ENCODE results near the gene ABCB7. TPM values are rescaled to one million over a fixed set of nuclear protein-coding genes. Genes with fewer than 3 reads are reported as not detected.

The ABCB7 gene
- total RNA-seq, 1 experiment from 2014 or later, result 27.8 TPM

GRCh38 chrX:75113664-75114063 lies 42.4 kb downstream of the ABCB7 start:
- no TSS peak for BruUV-seq (replicated peaks)

GRCh38 chrX:75107863-75108509 lies 48.1 kb downstream of the ABCB7 start:
- TF ChIP-seq CTCF (IDR thresholded peaks at IDR 0.05; ENCODE audit: insufficient read depth in 1 of 2, low read depth in 1 of 2, low read length in 1 of 2, severe bottlenecking in 1 of 2, unreplicated experiment in 1 of 2), result no peak

More at GRCh38 chrX:75113664-75114063, 42.4 kb downstream of the ABCB7 start:
- Mint-ChIP-seq H3K9me3 (ENCODE audit: unreplicated experiment) (no peaks in the 10 kb centered on the region), H3K4me1 (ENCODE audit: low read depth, unreplicated experiment) (no peaks in the 10 kb centered on the region), H3K27me3 (ENCODE audit: insufficient read depth, unreplicated experiment) (no peaks in the 10 kb centered on the region), H3K36me3 (ENCODE audit: insufficient read depth, unreplicated experiment) (no peaks in the 10 kb centered on the region), H3K4me3 (ENCODE audit: unreplicated experiment) (no peak overlapping the region), H3K27ac (ENCODE audit: unreplicated experiment) (no peak overlapping the region)
- ChIA-PET POLR2A (no interaction called here), CTCF (no interaction called here)
- no peaks in the 10 kb centered on the region for H3K9me3 ChIP-seq
- intact Hi-C loops (cut with micrococcal nuclease; ENCODE audit: unreplicated experiment), result no loop called here
- no peak for DNase-seq
- no peaks in the 10 kb centered on the region for H3K4me1 ChIP-seq
- H3K36me3 ChIP-seq (ENCODE audit: control insufficient read depth, insufficient read depth, low read length), result no peaks in the 10 kb centered on the region
- TF ChIP-seq CTCF (IDR thresholded peaks at IDR 0.05; ENCODE audit: insufficient read depth in 1 of 2, low read depth in 1 of 2, low read length in 1 of 2, severe bottlenecking in 1 of 2, unreplicated experiment in 1 of 2), result no peak
- H3K27me3 ChIP-seq (replicated peaks; ENCODE audit: control insufficient read depth, insufficient read depth, low read length), result no peaks in the 10 kb centered on the region
- H3K4me3 ChIP-seq (ENCODE audit: low read depth, low read length), result no peak overlapping the region

GRCh38 chrX:75106772-75107171 lies 49.3 kb downstream of the ABCB7 start:
- ChIA-PET POLR2A (no interaction called here), CTCF (no interaction called here)
- Mint-ChIP-seq H3K36me3 (ENCODE audit: insufficient read depth, unreplicated experiment) (no peaks in the 10 kb centered on the region), H3K27ac (ENCODE audit: unreplicated experiment) (no peak overlapping the region), H3K27me3 (ENCODE audit: insufficient read depth, unreplicated experiment) (no peaks in the 10 kb centered on the region), H3K4me3 (ENCODE audit: unreplicated experiment) (no peak overlapping the region), H3K4me1 (ENCODE audit: low read depth, unreplicated experiment) (no peaks in the 10 kb centered on the region), H3K9me3 (ENCODE audit: unreplicated experiment) (no peaks in the 10 kb centered on the region)
- H3K27me3 ChIP-seq (replicated peaks; ENCODE audit: control insufficient read depth, insufficient read depth, low read length), result no peaks in the 10 kb centered on the region
- intact Hi-C loops (cut with micrococcal nuclease; ENCODE audit: unreplicated experiment), result no loop called here
- H3K9me3 ChIP-seq, result no peaks in the 10 kb centered on the region
- H3K4me1 ChIP-seq, result no peaks in the 10 kb centered on the region
- H3K4me3 ChIP-seq (ENCODE audit: low read depth, low read length), result no peak overlapping the region
- no TSS peak for BruUV-seq (replicated peaks)
- TF ChIP-seq CTCF (IDR thresholded peaks at IDR 0.05; ENCODE audit: insufficient read depth in 1 of 2, low read depth in 1 of 2, low read length in 1 of 2, severe bottlenecking in 1 of 2, unreplicated experiment in 1 of 2), result no peak
- DNase-seq, result no peak
- H3K36me3 ChIP-seq (ENCODE audit: control insufficient read depth, insufficient read depth, low read length), result no peaks in the 10 kb centered on the region

More at GRCh38 chrX:75107863-75108509, 48.1 kb downstream of the ABCB7 start:
- H3K36me3 Mint-ChIP-seq (ENCODE audit: insufficient read depth, unreplicated experiment), result no peaks in the 10 kb centered on the region
- no TSS peak for BruUV-seq (replicated peaks)
- H3K9me3 Mint-ChIP-seq (ENCODE audit: unreplicated experiment), result no peaks in the 10 kb centered on the region
- ChIA-PET CTCF (no interaction called here), POLR2A (no interaction called here)
- Histone ChIP-seq H3K36me3 (ENCODE audit: control insufficient read depth, insufficient read depth, low read length) (no peaks in the 10 kb centered on the region), H3K4me1 (no peaks in the 10 kb centered on the region), H3K4me3 (ENCODE audit: low read depth, low read length) (no peak overlapping the region), H3K27me3 (replicated peaks; ENCODE audit: control insufficient read depth, insufficient read depth, low read length) (no peaks in the 10 kb centered on the region), H3K9me3 (no peaks in the 10 kb centered on the region)
- H3K27ac Mint-ChIP-seq (ENCODE audit: unreplicated experiment), result no peak overlapping the region
- DNase-seq, result no peak
- intact Hi-C loops (cut with micrococcal nuclease; ENCODE audit: unreplicated experiment), result no loop called here
- no peak overlapping the region for H3K4me3 Mint-ChIP-seq (ENCODE audit: unreplicated experiment)
- no peaks in the 10 kb centered on the region for H3K4me1 Mint-ChIP-seq (ENCODE audit: low read depth, unreplicated experiment)
- H3K27me3 Mint-ChIP-seq (ENCODE audit: insufficient read depth, unreplicated experiment), result no peaks in the 10 kb centered on the region

All from Caco-2 (cell line).